SU-DHL-6 (cell line): Measurements from ENCODE around the gene STAU1.

ENCODE experiments used
- H2AFZ ChIP-seq: fragments of 200-600 bp; sonication (generic); 2 replicates; pipeline ENCODE4 v1.6.1; 2014; ENCODE audit warnings: low read depth, mild to moderate bottlenecking, moderate library complexity, mixed read lengths, antibody characterized with exemption, low read length; ENCODE audit not compliant: severe bottlenecking
- H3F3A ChIP-seq: fragments of 200-600 bp; shearing (Covaris generic); 2 replicates; pipeline ENCODE4 v1.6.0; 2016; ENCODE audit warnings: antibody characterized with exemption, mild to moderate bottlenecking; ENCODE audit not compliant: insufficient read depth
- H3K27ac ChIP-seq: fragments of 200-600 bp; sonication (generic); 2 replicates; pipeline ENCODE4 v1.5.1; 2016; ENCODE audit warnings: low read depth, mild to moderate bottlenecking, low read length, moderate library complexity, mixed read lengths
- H3K27me3 ChIP-seq: fragments of 200-600 bp; sonication (generic), shearing (Covaris generic); 2 replicates; pipeline ENCODE4 v1.6.0; 2014; ENCODE audit warnings: mild to moderate bottlenecking, low read length
- H3K36me3 ChIP-seq: fragments of 200-600 bp; sonication (generic); 2 replicates; pipeline ENCODE4 v1.6.1; 2014; ENCODE audit warnings: mild to moderate bottlenecking, low read length, mixed read lengths
- H3K4me2 ChIP-seq: fragments of 300-600, 200-600 bp; shearing (Covaris generic), sonication (generic); 2 replicates; pipeline ENCODE4 v1.6.0; 2014; ENCODE audit warnings: low read length, low read depth, mild to moderate bottlenecking; ENCODE audit not compliant: poor library complexity, severe bottlenecking
- H3K4me3 ChIP-seq: fragments of 200-600 bp; sonication (generic); 2 replicates; pipeline ENCODE4 v1.5.1; 2014; ENCODE audit warnings: antibody characterized with exemption, low read length, mild to moderate bottlenecking, mixed read lengths; ENCODE audit not compliant: insufficient read depth, poor library complexity, severe bottlenecking
- H3K79me2 ChIP-seq: fragments of 200-600 bp; sonication (generic); 2 replicates; pipeline ENCODE4 v1.6.1; 2014; ENCODE audit warnings: mild to moderate bottlenecking, low read length, moderate library complexity; ENCODE audit not compliant: insufficient read depth
- H3K9ac ChIP-seq: fragments of 200-600 bp; sonication (generic); 2 replicates; pipeline ENCODE4 v1.7.0; 2014; ENCODE audit warnings: mild to moderate bottlenecking, low read length
- H3K9me2 ChIP-seq: fragments of 200-600 bp; sonication (generic); replicated peaks from 2 replicates; pipeline ENCODE4 v1.6.1; 2014; ENCODE audit warnings: low read length; ENCODE audit not compliant: insufficient read depth
- H3K9me3 ChIP-seq: fragments of 200-600 bp; sonication (generic); 2 replicates; pipeline ENCODE4 v1.6.1; 2014; ENCODE audit warnings: low read length, mixed read lengths; ENCODE audit not compliant: insufficient read depth
- H4K20me1 ChIP-seq: fragments of 200-600 bp; sonication (generic); 2 replicates; pipeline ENCODE4 v1.6.1; 2014; ENCODE audit warnings: low read depth, mild to moderate bottlenecking, antibody characterized with exemption, low read length, moderate library complexity, mixed read lengths
- CTCF ChIP-seq: fragments of 200-600 bp; sonication (generic); IDR thresholded peaks from one replicate; pipeline ENCODE4 v1.5.1; 2017; ENCODE audit warnings: antibody characterized with exemption, mild to moderate bottlenecking, low read length, moderate library complexity; ENCODE audit not compliant: insufficient read depth, poor library complexity, severe bottlenecking
- EZH2phosphoT487 ChIP-seq: fragments of 200-600 bp; sonication (generic), shearing (Covaris generic); conservative IDR thresholded peaks from 2 replicates; pipeline ENCODE4 v1.6.1; 2018; ENCODE audit warnings: mild to moderate bottlenecking, antibody characterized with exemption, low read length, moderate library complexity, mixed read lengths

Gene STAU1

GRCh38 chr20:49167811-49168507 is 20.2 kb downstream of the STAU1 start:
- Histone ChIP-seq H3K27me3 (no peaks in the 10 kb centered on the region), H3K4me2 (no peak overlapping the region), H3K4me3 (no peak overlapping the region), H2AFZ (no peak overlapping the region), H3K9ac (no peak overlapping the region), H3F3A (no peaks in the 10 kb centered on the region), H3K9me2 (no peaks in the 10 kb centered on the region), H4K20me1 (no peaks in the 10 kb centered on the region), H3K27ac (no peak overlapping the region), H3K79me2 (peaks cover 84% of the 10 kb centered on the region), H3K9me3 (no peaks in the 10 kb centered on the region), H3K36me3 (no peaks in the 10 kb centered on the region)
- no peak for TF ChIP-seq CTCF
- no peak for TF ChIP-seq EZH2phosphoT487

- Histone ChIP-seq H2AFZ (no peak overlapping the region), H3K27ac (no peak overlapping the region), H3K36me3 (no peaks in the 10 kb centered on the region), H3F3A (no peaks in the 10 kb centered on the region), H3K9me3 (no peaks in the 10 kb centered on the region), H3K4me2 (no peak overlapping the region), H3K4me3 (no peak overlapping the region), H3K27me3 (no peaks in the 10 kb centered on the region), H3K9ac (no peak overlapping the region), H3K79me2 (peaks cover 79% of the 10 kb centered on the region), H4K20me1 (no peaks in the 10 kb centered on the region), H3K9me2 (no peaks in the 10 kb centered on the region)
- no peak for TF ChIP-seq EZH2phosphoT487
- no peak for TF ChIP-seq CTCF
Observed at GRCh38 chr20:49166534-49167449, 21.3 kb downstream of the STAU1 start.

- Histone ChIP-seq H3K9me3 (no peaks in the 10 kb centered on the region), H3K79me2 (peaks cover 80% of the 10 kb centered on the region), H3K9ac (no peak overlapping the region), H3F3A (no peaks in the 10 kb centered on the region), H3K4me2 (no peak overlapping the region), H3K27me3 (no peaks in the 10 kb centered on the region), H2AFZ (no peak overlapping the region), H3K27ac (no peak overlapping the region), H3K36me3 (no peaks in the 10 kb centered on the region), H4K20me1 (no peaks in the 10 kb centered on the region), H3K9me2 (no peaks in the 10 kb centered on the region), H3K4me3 (no peak overlapping the region)
- TF ChIP-seq EZH2phosphoT487, result no peak
- no peak for TF ChIP-seq CTCF
Observed at GRCh38 chr20:49165611-49166010, 22.5 kb downstream of the STAU1 start.
